GM23248 (cell line): ENCODE results near the gene TMTC1.

Source experiments
- EZH2 ChIP-seq: fragments of 200-600 bp; sonication (generic); IDR thresholded peaks from 2 replicates; pipeline ENCODE4 v1.6.1; 2018; ENCODE audit warnings: antibody characterized with exemption, mild to moderate bottlenecking; ENCODE audit not compliant: insufficient read depth, poor library complexity, severe bottlenecking
- EZH2phosphoT487 ChIP-seq: fragments of 200-600 bp; sonication (generic); IDR thresholded peaks from 2 replicates; pipeline ENCODE4 v1.6.1; 2018; ENCODE audit warnings: antibody characterized with exemption, moderate library complexity, mild to moderate bottlenecking, low read depth; ENCODE audit not compliant: insufficient read depth

DNA sequence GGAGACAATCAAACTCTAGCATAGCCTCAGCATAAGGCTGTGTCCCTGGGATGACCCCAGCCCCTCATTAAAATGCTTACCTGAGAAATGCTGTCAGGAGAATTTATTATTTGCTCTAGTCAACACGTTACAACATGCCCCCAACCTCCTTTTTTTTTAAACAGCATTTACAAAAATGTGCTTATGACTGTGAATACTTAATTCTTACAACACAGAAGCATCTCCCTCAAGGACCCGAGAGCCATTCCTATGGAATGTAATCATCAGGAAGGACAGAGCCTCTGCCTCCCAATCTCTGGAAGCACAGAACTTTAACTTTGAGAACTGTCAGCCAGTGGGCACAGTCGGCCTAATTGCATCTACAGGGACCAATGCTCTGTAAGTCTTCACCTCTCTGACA lies 149.7 kb downstream of the TMTC1 start:
- no peak for TF ChIP-seq EZH2
- no peak for TF ChIP-seq EZH2phosphoT487
